B cell (primary cell): ENCODE data around the gene AGT. TPM values are rescaled to one million over a fixed set of nuclear protein-coding genes. Genes with fewer than 3 reads are reported as not detected.

ENCODE experiments used
- ATAC-seq: fragments of 200-7000 bp; cut with Tn5 transposase; one replicate; pipeline ENCODE4 v1.10.0; 2021; ENCODE audit warnings: low read depth, mild to moderate bottlenecking, moderate number of reproducible peaks, moderate library complexity
- CTCF ChIA-PET: fragments of 350-600 bp; sonication (Branson Sonifier 250); formaldehyde crosslinking; loops from one replicate; lab custom pipeline; 2021; ENCODE audit warnings: antibody characterized with exemption, inconsistent platforms; lab: Charles Lee
- POLR2A ChIA-PET: fragments of 350-600 bp; sonication (Branson Sonifier 250); formaldehyde crosslinking; loops from one replicate; lab custom pipeline; 2021; ENCODE audit warnings: antibody characterized with exemption; lab: Charles Lee
- DNase-seq: peaks from one replicate; pipeline ENCODE4 v3.0.0; 2013
- H2AFZ ChIP-seq: 2 replicates; pipeline ENCODE4 v1.6.1; 2012; ENCODE audit warnings: mild to moderate bottlenecking, low read depth, low read length; ENCODE audit not compliant: insufficient read depth, poor library complexity, severe bottlenecking
- H3K27ac ChIP-seq, 2 donors: 1 replicate in 1 of 2; 2 replicates in 1 of 2; pipeline ENCODE4 v1.5.1; 2012 to 2013; ENCODE audit warnings: low read length in 2 of 2, mild to moderate bottlenecking in 2 of 2, moderate library complexity in 1 of 2
- H3K27me3 ChIP-seq, 4 experiments: fragments of 200-600 bp in 1 of 4; sonication (generic) in 1 of 4; replicated peaks in 1 of 4; 1 replicate in 2 of 4; 2 replicates in 2 of 4; pipeline versions ENCODE4 v1.6.1 to v1.7.0; 2013 to 2016; ENCODE audit warnings: low read length in 3 of 4, mild to moderate bottlenecking in 2 of 4, mixed read lengths in 1 of 4, moderate library complexity in 1 of 4; ENCODE audit not compliant: insufficient read depth in 4 of 4, control insufficient read depth in 3 of 4; ENCODE audit errors: control extremely low read depth in 1 of 4
- H3K36me3 ChIP-seq, 2 experiments: replicated peaks in 1 of 2; 1 replicate in 1 of 2; 2 replicates in 1 of 2; pipeline versions ENCODE4 v1.6.1 to v1.7.1; 2013; ENCODE audit warnings: low read length in 1 of 2; ENCODE audit not compliant: insufficient read depth in 2 of 2, control insufficient read depth in 1 of 2; ENCODE audit errors: control extremely low read depth in 1 of 2, extremely low read depth in 1 of 2
- H3K4me1 ChIP-seq, 2 donors: fragments of 200-600 bp in 1 of 2; sonication (generic) in 1 of 2; 1 replicate in 1 of 2; 2 replicates in 1 of 2; pipeline versions ENCODE4 v1.5.1 to v1.6.1; 2013 to 2017; ENCODE audit warnings: low read length in 2 of 2; ENCODE audit not compliant: control insufficient read depth in 2 of 2, insufficient read depth in 2 of 2
- H3K4me2 ChIP-seq: replicated peaks from 2 replicates; pipeline ENCODE3; 2012; ENCODE audit warnings: mild to moderate bottlenecking, low read depth, low read length; ENCODE audit not compliant: poor library complexity, severe bottlenecking
- H3K4me3 ChIP-seq, 5 experiments: fragments of 200-600 bp in 1 of 5; sonication (generic) in 1 of 5; 1 replicate in 3 of 5; 2 replicates in 2 of 5; pipeline versions ENCODE4 v1.5.1 to v1.7.0; 2011 to 2016; ENCODE audit warnings: low read length in 4 of 5, mild to moderate bottlenecking in 4 of 5, low read depth in 2 of 5, control low read depth in 1 of 5, moderate library complexity in 1 of 5; ENCODE audit not compliant: insufficient read depth in 1 of 5; ENCODE audit errors: control extremely low read depth in 1 of 5, extremely low read depth in 1 of 5
- H3K79me2 ChIP-seq: fragments of 200-600 bp; sonication (generic); one replicate; pipeline ENCODE4 v1.6.0; 2016; ENCODE audit warnings: low read length; ENCODE audit not compliant: control insufficient read depth, insufficient read depth
- H3K9ac ChIP-seq: fragments of 200-600 bp; sonication (generic); 2 replicates; pipeline ENCODE4 v1.6.1; 2017; ENCODE audit warnings: mild to moderate bottlenecking, low read length, moderate library complexity
- H3K9me3 ChIP-seq, 3 donors: one replicate each; pipeline versions ENCODE4 v1.6.1 to v1.7.1; 2013; ENCODE audit warnings: low read length in 2 of 3; ENCODE audit not compliant: control insufficient read depth in 2 of 3, insufficient read depth in 1 of 3; ENCODE audit errors: control extremely low read depth in 1 of 3
- H4K20me1 ChIP-seq: 2 replicates; pipeline ENCODE4 v1.6.0; 2012; ENCODE audit warnings: mild to moderate bottlenecking, low read length; ENCODE audit not compliant: insufficient read depth, control insufficient read depth, poor library complexity, severe bottlenecking
- H3K27ac Mint-ChIP-seq: one replicate; pipeline ENCODE4 v1.8.0; 2021; ENCODE audit warnings: mixed read lengths
- H3K27me3 Mint-ChIP-seq: one replicate; pipeline ENCODE4 v1.8.0; 2021; ENCODE audit warnings: mixed read lengths
- H3K4me1 Mint-ChIP-seq: one replicate; pipeline ENCODE4 v1.8.0; 2021; ENCODE audit warnings: mixed read lengths
- H3K4me3 Mint-ChIP-seq: one replicate; pipeline ENCODE4 v1.8.0; 2021; ENCODE audit warnings: mixed read lengths
- H3K9me3 Mint-ChIP-seq: one replicate; pipeline ENCODE4 v1.8.0; 2022; ENCODE audit warnings: mixed read lengths; ENCODE audit not compliant: insufficient read depth
- CTCF ChIP-seq: fragments of 200-600 bp; IDR thresholded peaks from one replicate; pipeline ENCODE4 v1.8.0; 2022; ENCODE audit warnings: antibody characterized with exemption, mild to moderate bottlenecking
- EZH2 ChIP-seq: IDR thresholded peaks from 2 replicates; pipeline ENCODE4 v1.6.1; 2012; ENCODE audit warnings: borderline replicate concordance, low read depth, mild to moderate bottlenecking, moderate library complexity, low read length; ENCODE audit not compliant: insufficient read depth, poor library complexity, severe bottlenecking
- WGBS: methylation state at CpG from one replicate; pipeline ENCODE4 v1.1.5; 2013; ENCODE audit warnings: missing lambda C conversion rate; ENCODE audit not compliant: insufficient coverage; 5-methylcytosine and 5-hydroxymethylcytosine counted together
- intact Hi-C: fragments of 100-400 bp; cut with micrococcal nuclease; formaldehyde crosslinking; loops from one replicate; pipeline ENCODE4 v1.10.0; 2022
- polyA plus RNA-seq: library from polyadenylated mRNA; depleted of rRNA; stranded (reverse); fragments of >200 nt; gene quantifications from 2 replicates; pipeline ENCODE4 v1.2.3, GENCODE V29; 2012
- total RNA-seq, 2 donors: library from RNA; stranded (reverse); fragments of 120-200 nt in 1 of 2; gene quantifications; 1 replicate in 1 of 2; 2 replicates in 1 of 2; pipeline versions ENCODE4 v1.2.3 to v1.2.4, GENCODE V29; 2013 to 2022

AGT gene
- total and polyA plus RNA-seq, 2 donors (not counting 1 experiment from before 2014, with no cell fraction given) = not detected

GRCh38 chr1:230758709-230759368 is 44.9 kb upstream of the AGT start:
- Mint-ChIP-seq H3K27me3 (peaks cover 29% of the 10 kb centered on the region), H3K4me1 (peaks cover 3% of the 10 kb centered on the region), H3K9me3 (no peaks in the 10 kb centered on the region), H3K4me3 (no peak overlapping the region), H3K27ac (no peak overlapping the region)
- Histone ChIP-seq H2AFZ (no peak overlapping the region), H3K36me3 (no peaks in the 10 kb centered on the region), H3K27me3 (peaks cover 0 to 9% (median 0%) of the 10 kb centered on the region in 4 experiments), H3K4me1 (no peaks in the 10 kb centered on the region), H3K9me3 (peaks cover 0 to 4% (median 0%) of the 10 kb centered on the region in 3 donors), H4K20me1 (no peaks in the 10 kb centered on the region), H3K9ac (no peak overlapping the region), H3K79me2 (no peaks in the 10 kb centered on the region), H3K4me2 (no peak overlapping the region), H3K27ac (no peak overlapping the region), H3K4me3 (no peak overlapping the region)
- no peak for ATAC-seq
- CTCF ChIA-PET = no interaction called here
- no peak for DNase-seq
- intact Hi-C loops = no loop called here
- 84% methylated on average over 5 of the region's 8 CpGs for WGBS
- POLR2A ChIA-PET = no interaction called here
- TF ChIP-seq CTCF (no peak), EZH2 (no peak)

- Mint-ChIP-seq H3K27ac (no peak overlapping the region), H3K27me3 (peaks cover 29% of the 10 kb centered on the region), H3K4me3 (no peak overlapping the region), H3K9me3 (no peaks in the 10 kb centered on the region), H3K4me1 (peaks cover 7% of the 10 kb centered on the region)
- Histone ChIP-seq H3K4me1 (no peaks in the 10 kb centered on the region), H3K27ac (no peak overlapping the region), H3K36me3 (no peaks in the 10 kb centered on the region), H4K20me1 (no peaks in the 10 kb centered on the region), H2AFZ (no peak overlapping the region), H3K4me3 (no peak overlapping the region), H3K79me2 (no peaks in the 10 kb centered on the region), H3K4me2 (no peak overlapping the region), H3K9me3 (no peaks in the 10 kb centered on the region), H3K27me3 (peaks cover 0 to 9% (median 0%) of the 10 kb centered on the region in 4 experiments), H3K9ac (no peak overlapping the region)
- ChIA-PET CTCF (no interaction called here), POLR2A (no interaction called here)
- DNase-seq (no peak), ATAC-seq (no peak)
- TF ChIP-seq EZH2 = no peak
- no peak for TF ChIP-seq CTCF
- intact Hi-C loops = no loop called here
- WGBS = 95% methylated on average over 16 of the region's 16 CpGs
These were observed 44.2 kb upstream of the AGT start for GRCh38 chr1:230757856-230758708.
